Measurements from ENCODE around the gene SLC38A2.

DNA sequence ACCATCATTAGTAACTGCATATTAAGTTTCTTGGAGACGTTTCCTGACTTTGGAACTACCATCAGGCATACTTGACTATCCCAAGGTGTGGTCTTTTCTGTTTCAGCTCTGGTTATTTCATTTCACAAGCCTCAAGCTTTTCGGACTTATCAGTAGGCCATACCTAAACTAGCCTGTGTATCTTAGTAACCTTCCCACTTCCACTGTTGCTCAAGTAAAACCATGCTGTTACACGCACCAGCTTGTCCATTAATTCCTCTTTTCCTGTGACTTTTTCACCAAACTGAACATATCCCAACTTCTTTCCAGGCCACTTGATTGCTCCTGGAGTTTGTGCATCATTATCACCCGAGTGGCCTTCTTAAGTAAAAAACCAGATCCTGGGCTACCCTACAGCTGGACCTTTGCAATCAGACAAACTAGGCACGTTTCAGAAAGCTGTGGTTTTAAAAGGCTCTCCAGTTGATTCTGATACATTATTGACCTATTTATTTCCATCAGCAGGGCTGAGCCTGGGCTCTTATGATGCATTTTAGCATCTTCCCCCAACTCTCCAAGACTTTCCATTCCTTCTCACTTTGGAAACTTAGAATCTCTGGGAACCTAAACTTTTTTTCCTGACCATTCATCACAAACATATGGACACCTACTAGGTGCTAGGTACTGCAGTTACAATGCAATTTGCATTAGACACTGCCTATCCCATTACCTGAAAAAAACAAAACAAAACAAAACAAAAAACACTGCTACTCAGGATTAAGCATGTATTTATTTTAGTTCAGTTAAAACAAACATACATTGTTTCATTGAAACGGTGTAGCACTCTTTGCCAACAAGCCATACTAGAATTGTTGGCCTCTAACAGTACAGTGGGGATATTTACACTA, 14.9 kb downstream of the SLC38A2 start:
- TF ChIP-seq, protein P1, sequence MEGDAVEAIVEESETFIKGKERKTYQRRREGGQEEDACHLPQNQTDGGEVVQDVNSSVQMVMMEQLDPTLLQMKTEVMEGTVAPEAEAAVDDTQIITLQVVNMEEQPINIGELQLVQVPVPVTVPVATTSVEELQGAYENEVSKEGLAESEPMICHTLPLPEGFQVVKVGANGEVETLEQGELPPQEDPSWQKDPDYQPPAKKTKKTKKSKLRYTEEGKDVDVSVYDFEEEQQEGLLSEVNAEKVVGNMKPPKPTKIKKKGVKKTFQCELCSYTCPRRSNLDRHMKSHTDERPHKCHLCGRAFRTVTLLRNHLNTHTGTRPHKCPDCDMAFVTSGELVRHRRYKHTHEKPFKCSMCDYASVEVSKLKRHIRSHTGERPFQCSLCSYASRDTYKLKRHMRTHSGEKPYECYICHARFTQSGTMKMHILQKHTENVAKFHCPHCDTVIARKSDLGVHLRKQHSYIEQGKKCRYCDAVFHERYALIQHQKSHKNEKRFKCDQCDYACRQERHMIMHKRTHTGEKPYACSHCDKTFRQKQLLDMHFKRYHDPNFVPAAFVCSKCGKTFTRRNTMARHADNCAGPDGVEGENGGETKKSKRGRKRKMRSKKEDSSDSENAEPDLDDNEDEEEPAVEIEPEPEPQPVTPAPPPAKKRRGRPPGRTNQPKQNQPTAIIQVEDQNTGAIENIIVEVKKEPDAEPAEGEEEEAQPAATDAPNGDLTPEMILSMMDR (IDR thresholded peaks at IDR 0.05): no peak
- TF ChIP-seq EZH2 (IDR thresholded peaks at IDR 0.05; ENCODE audit: borderline replicate concordance, insufficient read depth, low read depth, low read length, poor library complexity, severe bottlenecking): no peak
